ENCODE results near the gene PTS. TPM values are rescaled to one million over a fixed set of nuclear protein-coding genes. Genes with fewer than 3 reads are reported as not detected.

Gene PTS
- total and polyA plus RNA-seq, 4 donors = 11.3 to 106 (median 49.5) TPM

GRCh38 chr11:112253605-112254242 is 27.5 kb downstream of the PTS start (continued):
- TF ChIP-seq, protein P1, sequence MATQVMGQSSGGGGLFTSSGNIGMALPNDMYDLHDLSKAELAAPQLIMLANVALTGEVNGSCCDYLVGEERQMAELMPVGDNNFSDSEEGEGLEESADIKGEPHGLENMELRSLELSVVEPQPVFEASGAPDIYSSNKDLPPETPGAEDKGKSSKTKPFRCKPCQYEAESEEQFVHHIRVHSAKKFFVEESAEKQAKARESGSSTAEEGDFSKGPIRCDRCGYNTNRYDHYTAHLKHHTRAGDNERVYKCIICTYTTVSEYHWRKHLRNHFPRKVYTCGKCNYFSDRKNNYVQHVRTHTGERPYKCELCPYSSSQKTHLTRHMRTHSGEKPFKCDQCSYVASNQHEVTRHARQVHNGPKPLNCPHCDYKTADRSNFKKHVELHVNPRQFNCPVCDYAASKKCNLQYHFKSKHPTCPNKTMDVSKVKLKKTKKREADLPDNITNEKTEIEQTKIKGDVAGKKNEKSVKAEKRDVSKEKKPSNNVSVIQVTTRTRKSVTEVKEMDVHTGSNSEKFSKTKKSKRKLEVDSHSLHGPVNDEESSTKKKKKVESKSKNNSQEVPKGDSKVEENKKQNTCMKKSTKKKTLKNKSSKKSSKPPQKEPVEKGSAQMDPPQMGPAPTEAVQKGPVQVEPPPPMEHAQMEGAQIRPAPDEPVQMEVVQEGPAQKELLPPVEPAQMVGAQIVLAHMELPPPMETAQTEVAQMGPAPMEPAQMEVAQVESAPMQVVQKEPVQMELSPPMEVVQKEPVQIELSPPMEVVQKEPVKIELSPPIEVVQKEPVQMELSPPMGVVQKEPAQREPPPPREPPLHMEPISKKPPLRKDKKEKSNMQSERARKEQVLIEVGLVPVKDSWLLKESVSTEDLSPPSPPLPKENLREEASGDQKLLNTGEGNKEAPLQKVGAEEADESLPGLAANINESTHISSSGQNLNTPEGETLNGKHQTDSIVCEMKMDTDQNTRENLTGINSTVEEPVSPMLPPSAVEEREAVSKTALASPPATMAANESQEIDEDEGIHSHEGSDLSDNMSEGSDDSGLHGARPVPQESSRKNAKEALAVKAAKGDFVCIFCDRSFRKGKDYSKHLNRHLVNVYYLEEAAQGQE (IDR thresholded peaks at IDR 0.05) = no peak
- TF ChIP-seq HNF4A (conservative IDR thresholded peaks at IDR 0.05) = no peak
- TF ChIP-seq YY1 (IDR thresholded peaks at IDR 0.05) = no peak
- TF ChIP-seq GABPA (IDR thresholded peaks at IDR 0.05 in 1 of 2, conservative IDR thresholded peaks at IDR 0.05 in 1 of 2) = no peak

DNA sequence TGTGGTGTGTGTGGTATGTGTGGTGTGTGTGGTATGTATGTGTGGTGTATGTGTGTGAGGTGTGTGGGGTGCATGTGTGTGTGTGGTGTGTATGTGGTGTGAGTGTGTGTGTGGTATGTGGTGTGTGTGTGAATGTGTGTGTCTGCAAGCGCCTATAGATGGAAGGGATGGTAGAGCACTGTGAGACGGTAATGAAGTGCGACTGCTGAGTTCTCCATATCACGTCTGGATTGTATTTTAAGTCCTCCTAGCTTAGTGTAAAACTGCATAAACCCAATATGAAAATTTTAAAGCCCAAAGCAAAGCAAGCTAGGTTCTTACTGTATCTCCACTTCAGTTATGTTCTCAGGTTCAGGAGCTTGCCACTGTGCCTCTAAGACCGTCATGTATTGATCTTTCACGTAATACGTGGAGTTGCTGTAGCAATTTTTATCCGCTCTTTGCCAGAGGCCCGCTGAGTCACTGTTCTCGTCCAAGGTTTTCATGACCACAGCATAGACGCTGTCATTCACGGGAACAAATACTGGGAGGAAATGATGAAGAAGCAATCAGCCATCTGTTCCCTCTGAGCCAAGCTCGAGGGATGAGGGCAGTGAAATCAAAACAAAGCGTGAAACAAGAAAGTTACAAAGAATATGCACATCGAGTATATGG is 29.0 kb downstream of the PTS start:
- Histone ChIP-seq H3K27me3 (ENCODE audit: control insufficient read depth in 4 of 4, insufficient read depth in 4 of 4, low read length in 3 of 4) (no peaks in the 10 kb centered on the region), H3K27ac (ENCODE audit: low read depth in 1 of 2, low read length in 2 of 2) (no peak overlapping the region), H3K4me3 (ENCODE audit: low read depth in 1 of 3, low read length in 3 of 3) (no peak overlapping the region), H3K4me1 (ENCODE audit: control insufficient read depth in 4 of 4, insufficient read depth in 4 of 4, low read length in 3 of 4) (no peaks in the 10 kb centered on the region), H3K9me3 (ENCODE audit: control insufficient read depth in 4 of 4, low read length in 3 of 4) (no peaks in the 10 kb centered on the region), H3K9ac (ENCODE audit: low read depth in 1 of 2, low read length in 2 of 2) (no peak overlapping the region), H3K36me3 (ENCODE audit: control insufficient read depth in 4 of 4, insufficient read depth in 3 of 4, low read depth in 1 of 4, low read length in 3 of 4) (no peaks in the 10 kb centered on the region)
- TF ChIP-seq YY1 (IDR thresholded peaks at IDR 0.05) (no peak), SP1 (IDR thresholded peaks at IDR 0.05) (no peak), FOXA1 (IDR thresholded peaks at IDR 0.05) (no peak), FOXA2 (IDR thresholded peaks at IDR 0.05) (no peak), RXRA (IDR thresholded peaks at IDR 0.05) (no peak)
- TF ChIP-seq, protein P1 (IDR thresholded peaks at IDR 0.05) = no peak
- 71% methylated on average over 15 of the region's 15 CpGs for WGBS
- no peak for DNase-seq (ENCODE audit: low spot score)

GRCh38 chr11:112260490-112260889 is 34.3 kb downstream of the PTS start, which contains the start of gene PLET1:
TSS of gene PLET1 (minus strand) at chr11:112260860. CDS start at chr11:112260589, 271 bp downstream.
- Histone ChIP-seq H3K27ac (ENCODE audit: low read depth in 1 of 2, low read length in 2 of 2) (no peak within 1 kb of the TSS), H3K9me3 (ENCODE audit: control insufficient read depth in 4 of 4, low read length in 3 of 4) (no peaks in the 10 kb centered on the region), H3K27me3 (ENCODE audit: control insufficient read depth in 4 of 4, insufficient read depth in 4 of 4, low read length in 3 of 4) (no peaks in the 10 kb centered on the region), H3K9ac (ENCODE audit: low read depth in 1 of 2, low read length in 2 of 2) (no peak within 1 kb of the TSS), H3K4me1 (ENCODE audit: control insufficient read depth in 4 of 4, insufficient read depth in 4 of 4, low read length in 3 of 4) (no peaks in the 10 kb centered on the region), H3K36me3 (ENCODE audit: control insufficient read depth in 4 of 4, insufficient read depth in 3 of 4, low read depth in 1 of 4, low read length in 3 of 4) (peaks cover 0 to 2% (median 0%) of the 10 kb centered on the region in 4 donors), H3K4me3 (ENCODE audit: low read depth in 1 of 3, low read length in 3 of 3) (no peak within 1 kb of the TSS)
- 97% methylated on average over 2 of the region's 2 CpGs for WGBS
- no peak for DNase-seq (ENCODE audit: low spot score)
- no peak for TF ChIP-seq EGR1 (IDR thresholded peaks at IDR 0.05; ENCODE audit: low read depth in 2 of 2)
- no peak for TF ChIP-seq TAF1 (conservative IDR thresholded peaks at IDR 0.05)
- no peak for TF ChIP-seq GABPA (IDR thresholded peaks at IDR 0.05 in 1 of 2, conservative IDR thresholded peaks at IDR 0.05 in 1 of 2)
- TF ChIP-seq CTCF (IDR thresholded peaks at IDR 0.05; ENCODE audit: low read depth, low read length, missing input control) = no peak
- no peak for TF ChIP-seq RXRA (IDR thresholded peaks at IDR 0.05)
- no peak for TF ChIP-seq RAD21 (IDR thresholded peaks at IDR 0.05)
- TF ChIP-seq, protein P2, sequence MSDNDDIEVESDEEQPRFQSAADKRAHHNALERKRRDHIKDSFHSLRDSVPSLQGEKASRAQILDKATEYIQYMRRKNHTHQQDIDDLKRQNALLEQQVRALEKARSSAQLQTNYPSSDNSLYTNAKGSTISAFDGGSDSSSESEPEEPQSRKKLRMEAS (IDR thresholded peaks at IDR 0.05) = no peak
- no peak for TF ChIP-seq FOXA2 (IDR thresholded peaks at IDR 0.05)
- no peak for TF ChIP-seq SP1 (IDR thresholded peaks at IDR 0.05)
- TF ChIP-seq, protein P1 (IDR thresholded peaks at IDR 0.05) = no peak

Data from liver (tissue), 9 donors.